BLaER1 (cell line): Measurements from ENCODE around the gene NEDD9.

Experiments
- H3K27ac ChIP-seq: shearing (Covaris generic); formaldehyde crosslinking; 2 replicates; pipeline ENCODE4 v1.8.1; 2022
- H3K27me3 ChIP-seq: shearing (Covaris generic); formaldehyde crosslinking; 2 replicates; pipeline ENCODE4 v1.8.1; 2022
- H3K36me3 ChIP-seq: shearing (Covaris generic); formaldehyde crosslinking; 2 replicates; pipeline ENCODE4 v1.8.1; 2022
- H3K4me1 ChIP-seq: shearing (Covaris generic); formaldehyde crosslinking; 2 replicates; pipeline ENCODE4 v1.8.1; 2022
- H3K4me2 ChIP-seq: shearing (Covaris generic); formaldehyde crosslinking; 2 replicates; pipeline ENCODE4 v1.8.1; 2022
- H3K4me3 ChIP-seq: shearing (Covaris generic); formaldehyde crosslinking; 2 replicates; pipeline ENCODE4 v1.8.1; 2022
- H3K9ac ChIP-seq: shearing (Covaris generic); formaldehyde crosslinking; 2 replicates; pipeline ENCODE4 v1.8.1; 2022
- H3K9me3 ChIP-seq: shearing (Covaris generic); formaldehyde crosslinking; 2 replicates; pipeline ENCODE4 v1.8.1; 2022
- H4K20me1 ChIP-seq: shearing (Covaris generic); formaldehyde crosslinking; 2 replicates; pipeline ENCODE4 v1.8.1; 2022
- Cebpa-rat ChIP-seq: shearing (Covaris generic); IDR thresholded peaks from 2 replicates; pipeline ENCODE4 v1.8.1; 2022

NEDD9 gene

DNA sequence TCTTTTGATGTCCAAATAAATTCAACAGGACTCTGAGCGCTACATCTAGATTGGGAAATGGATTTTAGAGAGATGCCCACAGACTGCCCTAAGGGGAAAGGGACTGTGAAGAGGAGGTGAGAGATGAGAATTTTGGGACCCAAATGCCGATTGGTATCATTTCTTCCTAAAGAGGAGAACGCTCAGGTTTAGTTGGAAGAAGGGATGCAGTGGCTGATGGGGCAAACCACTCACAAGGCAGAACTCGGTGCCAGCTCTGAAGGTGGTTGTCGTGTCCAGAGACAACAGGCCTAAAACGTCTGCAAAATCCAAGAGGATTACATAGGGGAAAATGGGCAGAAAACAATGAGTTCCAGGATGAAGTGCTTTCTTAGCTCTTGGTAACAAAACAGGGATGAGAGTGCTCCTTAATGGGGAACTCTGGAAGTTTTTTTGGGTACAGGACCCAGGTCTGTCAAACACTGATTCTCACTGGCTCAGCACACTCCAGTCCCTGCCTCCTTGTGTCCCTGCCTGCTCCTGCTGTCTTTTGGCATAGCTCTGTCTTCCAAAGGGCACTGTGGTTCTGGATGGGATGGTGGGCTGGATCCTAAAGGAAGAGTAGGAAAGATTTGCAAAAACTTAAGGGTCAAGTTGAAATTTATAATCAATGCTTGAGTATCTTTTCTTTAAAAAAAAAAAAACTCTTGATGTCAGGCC, 29.0 kb downstream of the NEDD9 start:
- no peak overlapping the region for H3K27ac ChIP-seq
- no peak overlapping the region for H3K4me3 ChIP-seq
- H3K4me1 ChIP-seq, result peaks cover 16% of the 10 kb centered on the region
- no peak overlapping the region for H3K4me2 ChIP-seq
- no peak for TF ChIP-seq Cebpa-rat
- H3K9ac ChIP-seq, result no peak overlapping the region
- no peaks in the 10 kb centered on the region for H3K9me3 ChIP-seq
- H3K27me3 ChIP-seq, result no peaks in the 10 kb centered on the region
- H4K20me1 ChIP-seq, result no peaks in the 10 kb centered on the region
- peaks cover 5% of the 10 kb centered on the region; the same call in 1 of the 2 replicates for H3K36me3 ChIP-seq

DNA sequence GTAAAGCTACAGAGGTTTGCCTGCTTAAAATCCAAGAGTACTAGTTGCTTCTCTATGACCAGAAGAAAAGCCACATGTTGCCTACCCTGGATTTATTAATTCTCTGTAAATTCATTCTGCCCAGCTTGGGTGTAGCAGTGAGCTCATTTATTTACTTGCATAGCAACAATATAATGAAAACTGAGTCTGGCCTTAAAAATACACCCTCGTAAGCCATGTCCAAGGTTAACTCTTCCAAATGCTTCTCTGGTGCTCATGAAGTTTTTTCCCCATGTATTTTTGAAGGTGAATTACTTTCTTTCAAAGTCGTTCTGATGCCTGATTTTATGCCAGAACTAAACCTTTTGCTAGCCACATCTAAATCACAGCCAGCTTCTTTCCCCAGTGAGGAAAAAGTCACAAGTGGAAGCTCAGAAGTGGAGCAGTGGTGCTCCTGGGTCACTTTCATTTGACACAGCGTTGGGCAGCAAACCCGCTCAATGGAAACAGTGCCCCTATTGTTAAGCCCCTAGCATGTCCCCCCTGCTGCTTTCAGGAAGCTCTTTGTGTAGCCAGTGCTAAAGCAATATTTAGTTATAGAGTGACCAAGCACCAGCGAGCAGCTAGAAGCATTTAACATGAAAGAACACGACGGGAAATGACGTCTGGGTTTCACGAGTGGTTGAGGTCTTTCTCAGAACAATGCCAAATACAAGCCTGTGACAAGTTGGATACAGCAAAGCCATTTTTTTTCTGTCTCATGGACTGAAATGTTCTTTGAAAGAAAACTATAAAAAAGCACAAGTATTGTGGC, 29.8 kb downstream of the NEDD9 start:
- Histone ChIP-seq H3K4me3 (no peak overlapping the region), H3K36me3 (peaks cover 3% of the 10 kb centered on the region; the same call in 1 of the 2 replicates), H3K9ac (no peak overlapping the region), H3K4me2 (no peak overlapping the region), H3K4me1 (peaks cover 24% of the 10 kb centered on the region), H3K27ac (no peak overlapping the region), H4K20me1 (no peaks in the 10 kb centered on the region), H3K27me3 (no peaks in the 10 kb centered on the region), H3K9me3 (no peaks in the 10 kb centered on the region)
- TF ChIP-seq Cebpa-rat, result no peak

DNA sequence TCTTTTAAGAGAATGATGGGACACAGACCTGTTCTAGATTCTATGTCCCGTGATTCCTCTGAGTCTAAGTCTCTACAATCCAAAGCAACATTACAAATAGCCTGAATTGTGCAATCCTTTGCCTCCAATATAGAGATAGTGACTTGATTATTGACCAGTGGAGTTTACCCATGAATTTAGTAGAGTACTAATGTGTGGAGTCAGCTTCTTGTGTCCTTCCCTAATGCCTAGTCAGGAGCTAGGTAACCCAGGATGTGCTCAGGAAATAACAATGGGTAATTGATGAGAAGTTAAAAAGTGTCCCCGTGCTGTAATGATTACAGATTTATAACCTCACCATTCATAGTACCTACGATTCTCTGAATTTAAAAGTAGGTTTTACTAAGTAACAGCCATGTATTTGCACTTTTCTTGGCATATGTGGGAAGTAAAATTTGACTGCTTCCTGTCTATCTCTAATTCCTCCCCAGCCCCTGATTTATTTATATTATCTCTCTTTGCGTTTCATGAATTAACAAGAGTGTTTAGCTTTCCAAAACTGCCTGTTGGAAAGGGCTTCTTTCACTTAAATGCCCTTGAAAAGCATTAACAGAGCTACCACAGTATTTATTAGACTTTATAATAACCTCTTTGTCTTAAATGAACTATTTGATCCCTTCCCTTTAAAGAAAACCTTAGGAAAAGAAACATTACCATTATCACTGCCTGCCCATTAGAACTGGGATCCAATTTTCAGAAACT, 30.5 kb downstream of the NEDD9 start:
- no peaks in the 10 kb centered on the region; the same call in 1 of the 2 replicates for H3K36me3 ChIP-seq
- H3K27ac ChIP-seq, result no peak overlapping the region
- no peaks in the 10 kb centered on the region for H4K20me1 ChIP-seq
- no peak overlapping the region for H3K9ac ChIP-seq
- TF ChIP-seq Cebpa-rat, result no peak
- H3K9me3 ChIP-seq, result no peaks in the 10 kb centered on the region
- H3K27me3 ChIP-seq, result no peaks in the 10 kb centered on the region
- no peak overlapping the region for H3K4me2 ChIP-seq
- H3K4me1 ChIP-seq, result peaks cover 32% of the 10 kb centered on the region
- H3K4me3 ChIP-seq, result no peak overlapping the region

DNA sequence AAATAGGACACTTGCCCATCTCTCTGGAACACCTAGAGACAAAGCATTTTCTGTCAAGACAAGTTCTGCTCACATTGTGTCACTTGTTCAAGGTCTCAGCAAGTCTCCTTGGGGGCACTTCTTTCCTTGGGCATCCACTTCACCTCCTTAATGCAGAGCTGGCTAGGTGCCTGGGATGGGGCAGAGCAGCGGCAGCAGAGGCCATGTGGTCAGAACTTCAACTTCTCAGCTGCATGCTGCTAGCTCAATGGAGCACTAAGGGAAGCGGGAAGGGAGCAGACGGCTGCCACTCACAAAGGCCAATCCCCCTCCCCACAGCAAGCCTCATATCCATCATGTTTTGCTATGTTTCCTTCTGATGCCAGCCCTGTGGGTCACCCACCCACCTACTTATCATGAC, 31.5 kb downstream of the NEDD9 start:
- H3K4me3 ChIP-seq, result no peak overlapping the region
- no peak for TF ChIP-seq Cebpa-rat
- no peaks in the 10 kb centered on the region; the same call in 1 of the 2 replicates for H3K36me3 ChIP-seq
- no peak overlapping the region for H3K27ac ChIP-seq
- H3K27me3 ChIP-seq, result no peaks in the 10 kb centered on the region
- H3K4me1 ChIP-seq, result peaks cover 41% of the 10 kb centered on the region
- no peaks in the 10 kb centered on the region for H4K20me1 ChIP-seq
- no peak overlapping the region for H3K9ac ChIP-seq
- H3K4me2 ChIP-seq, result no peak overlapping the region
- no peaks in the 10 kb centered on the region for H3K9me3 ChIP-seq

DNA sequence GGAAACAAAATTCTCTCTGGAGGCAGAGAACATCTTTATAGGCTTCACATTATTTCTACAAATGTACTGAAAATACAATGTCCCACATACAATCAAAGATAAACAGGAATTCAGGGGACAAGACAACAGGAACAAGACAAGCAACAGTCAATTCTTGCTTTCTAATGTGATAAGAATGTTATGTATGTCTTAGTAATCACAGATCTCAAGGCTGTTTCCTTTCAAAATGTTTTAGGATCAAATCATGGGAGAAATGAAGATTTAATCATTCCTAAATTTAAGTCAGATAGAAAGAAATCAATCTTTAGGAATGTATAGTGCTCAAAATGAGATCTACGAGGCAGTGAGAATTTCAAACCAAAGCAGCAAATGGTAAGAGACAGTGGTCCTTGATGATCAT, 32.1 kb downstream of the NEDD9 start:
- Histone ChIP-seq H3K4me1 (peaks cover 47% of the 10 kb centered on the region), H3K36me3 (no peaks in the 10 kb centered on the region; the same call in 1 of the 2 replicates), H3K4me2 (no peak overlapping the region), H3K4me3 (no peak overlapping the region), H3K27ac (no peak overlapping the region), H3K9me3 (no peaks in the 10 kb centered on the region), H4K20me1 (no peaks in the 10 kb centered on the region), H3K27me3 (no peaks in the 10 kb centered on the region), H3K9ac (no peak overlapping the region)
- no peak for TF ChIP-seq Cebpa-rat

DNA sequence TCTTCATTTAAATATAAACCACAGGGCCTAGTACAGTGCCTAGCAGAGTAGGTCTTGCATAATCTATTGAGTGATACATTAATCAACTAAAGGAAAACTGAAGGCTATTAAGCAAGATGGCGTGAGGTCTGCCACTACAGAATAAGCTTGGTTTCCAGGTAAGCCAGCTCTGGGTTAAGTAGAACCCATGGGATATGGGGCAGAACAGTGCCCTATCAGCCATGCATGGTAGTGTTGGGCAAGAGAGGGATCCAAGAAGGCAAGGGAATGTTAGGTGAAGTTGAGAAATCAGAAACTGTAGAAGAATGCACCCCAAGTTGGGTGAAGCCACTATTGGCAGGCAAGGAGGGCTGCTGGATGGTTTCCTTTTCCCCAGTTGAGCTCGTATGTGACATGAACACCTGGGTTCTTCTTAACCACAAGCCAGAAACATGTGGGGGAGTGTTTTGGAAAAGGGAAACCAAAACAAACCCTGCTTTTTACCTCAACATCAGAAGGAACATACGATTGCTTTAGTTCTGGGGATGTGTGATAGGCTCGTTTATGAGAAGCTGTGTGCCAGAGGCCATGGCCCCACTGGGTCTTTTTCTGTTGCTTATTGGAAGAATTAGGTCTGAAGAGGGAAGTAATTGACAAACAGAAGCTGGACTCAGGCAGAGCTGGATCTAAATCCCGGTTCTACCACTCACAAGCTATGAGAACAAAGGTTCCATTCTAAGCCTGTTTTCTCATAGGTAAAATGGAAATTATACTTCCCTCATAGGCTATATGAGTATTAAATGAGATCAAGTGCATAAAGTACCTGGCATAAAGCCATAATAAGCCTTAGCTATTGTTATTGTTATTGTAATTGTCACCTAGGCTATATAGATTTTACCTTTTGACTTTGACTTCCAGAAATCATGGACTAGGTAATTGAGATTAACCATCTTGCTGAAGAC, 33.5 kb downstream of the NEDD9 start:
- Histone ChIP-seq H3K4me2 (peak overlapping the region; percentile 74), H3K4me1 (peaks cover 47% of the 10 kb centered on the region)
- 0 out of 2 replicates have a peak, but pooled peaks have one; percentile 12 for TF ChIP-seq Cebpa-rat

DNA sequence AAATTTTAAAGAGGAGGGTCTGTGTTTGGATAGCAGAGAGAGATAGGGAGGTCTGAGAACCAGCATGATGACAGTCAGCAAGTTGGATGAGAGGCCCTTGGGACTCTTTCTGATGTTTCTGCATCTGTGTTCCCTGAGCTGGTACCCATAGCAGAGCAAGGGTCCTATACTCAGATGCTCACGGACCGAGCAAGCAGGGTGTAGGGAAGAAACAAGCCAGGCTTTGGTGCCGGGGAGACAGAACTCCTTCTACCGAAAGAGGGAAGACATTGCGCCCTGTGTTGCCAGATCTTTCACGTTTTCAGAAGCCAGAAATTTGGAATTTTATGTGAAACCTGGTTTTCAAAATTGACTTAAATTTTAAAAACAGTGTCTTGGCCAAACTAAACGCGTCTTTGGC, 34.6 kb downstream of the NEDD9 start:
- Histone ChIP-seq H3K36me3 (no peaks in the 10 kb centered on the region; the same call in 1 of the 2 replicates), H3K4me2 (peak overlapping the region; percentile 71), H3K4me1 (peaks cover 47% of the 10 kb centered on the region), H3K9ac (no peak overlapping the region), H3K27ac (0 out of 2 replicates have a peak overlapping the region, but pooled peaks have one; percentile 29), H3K9me3 (peaks cover 7% of the 10 kb centered on the region), H3K4me3 (no peak overlapping the region), H4K20me1 (no peaks in the 10 kb centered on the region), H3K27me3 (no peaks in the 10 kb centered on the region)
- TF ChIP-seq Cebpa-rat, result no peak

More for the DNA sequence above, 33.5 kb downstream of the NEDD9 start:
- no peak overlapping the region for H3K9ac ChIP-seq
- no peak overlapping the region for H3K27ac ChIP-seq
- no peaks in the 10 kb centered on the region for H3K9me3 ChIP-seq
- no peaks in the 10 kb centered on the region for H4K20me1 ChIP-seq
- H3K4me3 ChIP-seq, result no peak overlapping the region
- H3K27me3 ChIP-seq, result no peaks in the 10 kb centered on the region
- H3K36me3 ChIP-seq, result no peaks in the 10 kb centered on the region; the same call in 1 of the 2 replicates

DNA sequence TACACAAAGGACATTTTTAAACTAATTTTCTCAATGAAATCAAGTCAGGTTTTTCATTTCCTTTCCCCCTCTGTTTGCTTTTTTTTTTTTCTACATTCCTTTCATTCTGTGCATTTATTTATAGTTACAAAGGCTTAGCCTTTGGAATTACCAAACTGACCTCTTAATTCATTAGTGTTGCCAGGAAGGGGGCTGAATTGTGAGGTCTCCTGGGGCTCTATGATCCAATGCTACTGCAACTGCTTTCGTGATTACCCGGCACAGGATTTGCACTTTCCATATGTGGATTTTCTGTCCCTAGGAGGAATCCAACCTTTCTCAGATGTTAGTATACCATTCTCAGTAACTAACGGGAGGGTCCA, 35.3 kb downstream of the NEDD9 start:
- Histone ChIP-seq H3K27ac (no peak overlapping the region; the same call in 1 of the 2 replicates), H3K27me3 (no peaks in the 10 kb centered on the region), H3K36me3 (no peaks in the 10 kb centered on the region; the same call in 1 of the 2 replicates), H3K9ac (no peak overlapping the region), H3K9me3 (peaks cover 8% of the 10 kb centered on the region), H3K4me3 (no peak overlapping the region), H3K4me2 (peak overlapping the region; percentile 71), H3K4me1 (peaks cover 52% of the 10 kb centered on the region), H4K20me1 (no peaks in the 10 kb centered on the region)
- TF ChIP-seq Cebpa-rat, result no peak
